Glutamatergic neuron (in vitro differentiated cells): ENCODE measurements around the gene NOC3L. TPM values are rescaled to one million over a fixed set of nuclear protein-coding genes. Genes with fewer than 3 reads are reported as not detected.

Experiments used
- DNase-seq: peaks from one replicate; pipeline ENCODE4 v3.0.0; 2022
- H3K27ac Mint-ChIP-seq: one replicate; pipeline ENCODE4 v1.8.0; 2020; ENCODE audit warnings: mild to moderate bottlenecking, mixed read lengths, inconsistent platforms; ENCODE audit not compliant: unreplicated experiment
- H3K27me3 Mint-ChIP-seq: one replicate; pipeline ENCODE4 v1.8.0; 2020; ENCODE audit warnings: mild to moderate bottlenecking, moderate library complexity, mixed read lengths, inconsistent platforms; ENCODE audit not compliant: unreplicated experiment
- H3K36me3 Mint-ChIP-seq: one replicate; pipeline ENCODE4 v1.8.0; 2020; ENCODE audit warnings: mild to moderate bottlenecking, mixed read lengths, inconsistent platforms; ENCODE audit not compliant: unreplicated experiment
- H3K4me1 Mint-ChIP-seq: one replicate; pipeline ENCODE4 v1.8.0; 2020; ENCODE audit warnings: mild to moderate bottlenecking, low read depth, mixed read lengths, inconsistent platforms; ENCODE audit not compliant: unreplicated experiment
- H3K4me3 Mint-ChIP-seq: one replicate; pipeline ENCODE4 v1.8.0; 2020; ENCODE audit warnings: mild to moderate bottlenecking, mixed read lengths, inconsistent platforms; ENCODE audit not compliant: unreplicated experiment
- H3K9me3 Mint-ChIP-seq: one replicate; pipeline ENCODE4 v1.8.0; 2020; ENCODE audit warnings: mild to moderate bottlenecking, moderate library complexity, mixed read lengths, inconsistent platforms; ENCODE audit not compliant: unreplicated experiment
- total RNA-seq: library from RNA; stranded (reverse); fragmentation: NEBNext Ultra II Directional; extraction: Animal tissue kit (Norgen Biotek cat#: 25700); gene quantifications from one replicate; pipeline ENCODE4 v1.2.1, GENCODE V29; 2021; ENCODE audit not compliant: unreplicated experiment
- TF ChIP-seq, protein P1 (sequence below): fragments of 200-600 bp; sonication (generic); IDR thresholded peaks from one replicate; pipeline ENCODE4 v1.5.0; 2021; ENCODE audit not compliant: partially characterized antibody, unreplicated experiment

The NOC3L gene
- total RNA-seq, 1 donor from 2014 or later: 11.6 TPM

DNA sequence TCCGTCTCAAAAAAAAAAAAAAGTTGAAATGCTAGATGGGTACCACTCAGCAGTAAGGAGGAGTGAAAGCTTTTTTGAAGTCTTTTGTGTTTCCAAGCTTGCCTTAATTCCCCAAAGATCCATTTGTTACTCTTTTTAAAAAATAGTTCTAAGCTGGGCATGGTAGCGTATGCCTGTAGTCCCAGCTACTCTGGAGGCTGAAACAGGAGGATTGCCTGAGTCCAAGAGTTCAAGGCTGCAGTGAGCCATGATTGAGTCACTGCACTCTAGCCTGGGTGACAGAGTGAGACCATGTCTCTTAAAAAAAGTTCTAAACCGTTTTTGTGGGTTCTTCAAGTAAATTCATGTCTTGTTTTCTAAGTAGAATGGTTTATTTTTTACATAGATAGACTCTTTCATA lies 44.9 kb upstream of the NOC3L start:
- no peak for DNase-seq
- Mint-ChIP-seq H3K9me3 (no peaks in the 10 kb centered on the region), H3K27me3 (peaks cover 5% of the 10 kb centered on the region), H3K36me3 (no peaks in the 10 kb centered on the region), H3K4me1 (no peaks in the 10 kb centered on the region), H3K4me3 (no peak overlapping the region), H3K27ac (no peak overlapping the region)
- TF ChIP-seq, protein P1, sequence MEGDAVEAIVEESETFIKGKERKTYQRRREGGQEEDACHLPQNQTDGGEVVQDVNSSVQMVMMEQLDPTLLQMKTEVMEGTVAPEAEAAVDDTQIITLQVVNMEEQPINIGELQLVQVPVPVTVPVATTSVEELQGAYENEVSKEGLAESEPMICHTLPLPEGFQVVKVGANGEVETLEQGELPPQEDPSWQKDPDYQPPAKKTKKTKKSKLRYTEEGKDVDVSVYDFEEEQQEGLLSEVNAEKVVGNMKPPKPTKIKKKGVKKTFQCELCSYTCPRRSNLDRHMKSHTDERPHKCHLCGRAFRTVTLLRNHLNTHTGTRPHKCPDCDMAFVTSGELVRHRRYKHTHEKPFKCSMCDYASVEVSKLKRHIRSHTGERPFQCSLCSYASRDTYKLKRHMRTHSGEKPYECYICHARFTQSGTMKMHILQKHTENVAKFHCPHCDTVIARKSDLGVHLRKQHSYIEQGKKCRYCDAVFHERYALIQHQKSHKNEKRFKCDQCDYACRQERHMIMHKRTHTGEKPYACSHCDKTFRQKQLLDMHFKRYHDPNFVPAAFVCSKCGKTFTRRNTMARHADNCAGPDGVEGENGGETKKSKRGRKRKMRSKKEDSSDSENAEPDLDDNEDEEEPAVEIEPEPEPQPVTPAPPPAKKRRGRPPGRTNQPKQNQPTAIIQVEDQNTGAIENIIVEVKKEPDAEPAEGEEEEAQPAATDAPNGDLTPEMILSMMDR: no peak

DNA sequence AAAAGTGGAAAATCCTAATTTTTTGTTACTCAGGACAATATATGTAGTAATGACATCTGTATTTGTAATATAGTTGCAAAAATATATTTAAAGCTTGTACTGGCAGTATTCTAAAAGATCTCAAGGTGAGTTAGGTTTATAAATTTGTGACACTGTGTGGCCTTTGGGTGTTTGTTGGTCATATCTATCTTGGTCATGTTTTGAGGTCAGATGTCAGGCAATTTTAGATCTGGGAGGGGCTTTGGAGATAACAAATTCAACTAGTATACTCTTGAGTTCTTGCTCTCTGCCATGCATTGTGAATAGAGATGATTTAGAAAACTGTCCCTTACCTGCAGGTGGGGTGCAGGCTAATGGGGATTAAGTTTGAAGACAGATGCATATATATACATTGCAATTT lies 42.7 kb upstream of the NOC3L start:
- Mint-ChIP-seq H3K27ac (no peak overlapping the region), H3K9me3 (peaks cover 5% of the 10 kb centered on the region), H3K27me3 (peaks cover 5% of the 10 kb centered on the region), H3K4me3 (no peak overlapping the region), H3K4me1 (no peaks in the 10 kb centered on the region), H3K36me3 (no peaks in the 10 kb centered on the region)
- no peak for DNase-seq
- TF ChIP-seq, protein P1: no peak

DNA sequence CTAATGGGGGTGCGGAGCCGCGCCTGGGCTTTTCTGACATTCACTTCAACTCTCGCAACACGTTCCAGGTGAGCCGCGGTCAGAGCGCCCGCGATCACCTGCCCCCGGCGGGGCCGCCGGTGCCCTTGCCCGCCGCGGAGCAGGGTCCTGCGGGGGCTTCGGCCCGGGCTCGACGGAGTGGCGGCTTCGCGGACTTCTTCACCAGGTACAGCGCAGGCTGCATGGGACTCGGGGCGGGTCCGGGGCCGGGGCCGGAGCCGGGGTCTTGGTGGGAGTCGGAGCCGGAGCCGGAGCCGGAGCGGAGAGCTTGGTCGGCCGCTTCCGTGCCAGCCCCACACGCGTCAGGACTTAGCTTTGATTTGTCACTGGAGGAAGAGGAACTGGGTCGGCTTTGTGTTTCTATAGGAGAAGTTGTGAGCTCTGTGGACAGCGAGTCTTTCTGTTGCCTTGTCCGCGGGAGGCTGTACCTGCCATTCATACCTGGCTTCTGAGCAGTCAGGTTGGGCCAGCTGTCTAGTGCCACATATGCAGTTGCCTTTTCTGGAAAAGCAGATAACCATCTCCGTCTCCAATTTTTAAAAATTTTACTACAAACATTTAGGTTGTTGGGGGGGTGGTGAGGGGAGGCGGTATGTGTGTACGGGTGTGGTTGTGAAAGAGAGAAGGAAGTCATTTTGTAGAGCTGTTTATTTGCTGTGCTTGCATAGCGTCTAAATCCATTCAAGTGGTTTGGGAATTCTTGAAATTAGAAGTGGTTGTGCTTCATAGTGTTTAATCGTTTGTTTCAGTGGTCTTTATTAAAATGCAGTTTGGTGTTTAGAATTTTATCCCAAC lies 40.9 kb upstream of the NOC3L start:
- H3K27ac Mint-ChIP-seq: peak overlapping the region; percentile 52
- TF ChIP-seq, protein P1: no peak
- H3K27me3 Mint-ChIP-seq: peaks cover 5% of the 10 kb centered on the region
- H3K36me3 Mint-ChIP-seq: no peaks in the 10 kb centered on the region
- peaks cover 5% of the 10 kb centered on the region for H3K9me3 Mint-ChIP-seq
- H3K4me3 Mint-ChIP-seq: peak overlapping the region; percentile 92
- peak; percentile 59 for DNase-seq
- H3K4me1 Mint-ChIP-seq: no peaks in the 10 kb centered on the region

DNA sequence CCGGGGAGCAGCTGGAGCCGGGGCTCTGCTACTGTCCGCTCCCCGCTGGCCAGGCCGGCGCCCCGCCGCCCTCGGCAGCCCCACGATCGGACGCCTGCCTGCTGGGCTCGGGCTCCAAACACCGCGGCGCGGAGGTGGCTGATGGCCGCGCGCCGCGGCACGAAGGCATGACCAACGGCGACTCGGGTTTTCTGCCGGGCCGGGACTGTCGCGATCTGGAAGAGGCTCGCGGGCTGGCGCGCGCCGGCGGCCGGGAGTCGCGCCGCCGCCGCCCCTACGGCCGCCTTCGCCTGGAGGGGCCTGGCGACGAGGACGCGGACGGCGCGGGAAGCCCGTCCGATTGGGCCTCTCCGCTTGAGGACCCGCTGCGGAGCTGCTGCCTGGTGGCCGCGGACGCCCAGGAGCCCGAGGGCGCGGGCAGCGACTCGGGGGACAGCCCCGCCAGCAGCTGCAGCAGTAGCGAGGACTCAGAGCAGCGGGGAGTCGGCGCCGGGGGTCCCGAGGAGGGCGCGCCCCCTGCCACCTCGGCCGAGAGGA lies 40.2 kb upstream of the NOC3L start:
- no peaks in the 10 kb centered on the region for H3K36me3 Mint-ChIP-seq
- H3K4me1 Mint-ChIP-seq: no peaks in the 10 kb centered on the region
- TF ChIP-seq, protein P1: no peak
- DNase-seq: peak; percentile 70
- no peak overlapping the region for H3K27ac Mint-ChIP-seq
- H3K9me3 Mint-ChIP-seq: peaks cover 5% of the 10 kb centered on the region
- no peak overlapping the region for H3K4me3 Mint-ChIP-seq
- peaks cover 5% of the 10 kb centered on the region for H3K27me3 Mint-ChIP-seq
